Heart left ventricle (tissue), 16 donors: ENCODE data around the gene KIF13A. TPM values are rescaled to one million over a fixed set of nuclear protein-coding genes. Genes with fewer than 3 reads are reported as not detected.
"Not testable (repeated sequence)": the region's sequence is repeated elsewhere in the genome, so short reads cannot be mapped to it uniquely, and the experiment has no call there.

Experiments
- ATAC-seq, 4 donors: fragments of 200-7000 bp; cut with Tn5 transposase; one replicate each; pipeline ENCODE4 v1.9.1; 2020 to 2022; ENCODE audit warnings: moderate library complexity in 4 of 4, mild to moderate bottlenecking in 3 of 4, moderate number of reproducible peaks in 1 of 4
- DNase-seq, 5 donors: peaks; one replicate each; pipeline ENCODE4 v3.0.0-alpha.2; 2020
- H3K27ac ChIP-seq, 12 donors: fragments of 200-600 bp; sonication (generic) in 4 of 12; one replicate each; pipeline versions ENCODE4 v1.5.0 to v1.8.0; 2016 to 2022; ENCODE audit warnings: mild to moderate bottlenecking in 2 of 12
- H3K27me3 ChIP-seq, 9 donors: fragments of 200-600 bp; sonication (generic) in 2 of 9; one replicate each; pipeline versions ENCODE4 v1.5.1 to v1.8.0; 2016 to 2022; ENCODE audit warnings: mild to moderate bottlenecking in 3 of 9
- H3K36me3 ChIP-seq, 9 donors: fragments of 200-600 bp; sonication (generic) in 2 of 9; one replicate each; pipeline versions ENCODE4 v1.5.0 to v1.8.0; 2018 to 2022; ENCODE audit warnings: mild to moderate bottlenecking in 2 of 9
- H3K4me1 ChIP-seq, 12 donors: fragments of 200-600 bp; sonication (generic) in 4 of 12; one replicate each; pipeline versions ENCODE4 v1.5.0 to v1.8.0; 2016 to 2022; ENCODE audit warnings: mild to moderate bottlenecking in 3 of 12
- H3K4me3 ChIP-seq, 12 donors: fragments of 200-600 bp; sonication (generic) in 4 of 12; one replicate each; pipeline versions ENCODE4 v1.5.0 to v1.8.0; 2017 to 2022; ENCODE audit warnings: mild to moderate bottlenecking in 9 of 12, moderate library complexity in 4 of 12
- H3K9me3 ChIP-seq, 12 donors: fragments of 200-600 bp; sonication (generic) in 4 of 12; one replicate each; pipeline versions ENCODE4 v1.5.0 to v1.8.0; 2016 to 2022; ENCODE audit warnings: mild to moderate bottlenecking in 1 of 12
- POLR2A ChIP-seq, 2 donors: fragments of 450-650 bp; IDR thresholded peaks; one replicate each; pipeline ENCODE4 v1.6.1; 2017; ENCODE audit warnings: antibody characterized with exemption in 2 of 2, mild to moderate bottlenecking in 2 of 2, moderate library complexity in 2 of 2
- WGBS, 4 donors: extraction: QIAGEN DNeasy Blood & Tissue Kit in 2 of 4; methylation state at CpG; one replicate each; pipeline versions ENCODE4 v1.1.5 to v1.1.7; 2013 to 2018; 5-methylcytosine and 5-hydroxymethylcytosine counted together
- intact Hi-C, 10 donors: fragments of 100-400 bp; cut with DNase I; formaldehyde crosslinking; loops; one replicate each; pipeline versions ENCODE4 v1.11.1 to v1.14.2; 2022
- polyA plus RNA-seq, 2 donors: library from polyadenylated mRNA; stranded (reverse); fragments of 200-250 nt; gene quantifications; one replicate each; pipeline ENCODE4 v1.2.3, GENCODE V29; 2013
- total RNA-seq, 9 donors: library from RNA; depleted of rRNA in 2 of 9; stranded (reverse); fragments of >200 nt in 2 of 9; fragmentation: NEBNext Ultra II Directional in 3 of 9; extraction: Animal tissue kit (Norgen Biotek cat#: 25700) in 3 of 9; gene quantifications; one replicate each; pipeline versions ENCODE4 v1.1.0 to v1.2.4, GENCODE V29; 2016 to 2023
- TF ChIP-seq, protein P1 (sequence below), 12 donors: fragments of 200-600 bp; sonication (generic) in 4 of 12; IDR thresholded peaks; one replicate each; pipeline versions ENCODE4 v1.5.0 to v1.8.0; 2018 to 2022; ENCODE audit warnings: antibody characterized with exemption in 12 of 12, mild to moderate bottlenecking in 5 of 12
- donor health status: ischemic (EF 13 %, LVEDD 7.1; RV severe dilation, severe dysfunction).
- donor health status: healthy with polysubstance abuse.
- donor health status: DM: no; HTN: yes; CAD: no.
- donor health status: DM: no; HTN: no; CAD: no.
- donor health status: ischemic (EF 25% LVEDD 6.9; RV normal size, moderate dysfunction).
- donor health status: ischemic (EF 25% LVEDD 5.7; RV mildly dilated, moderate dysfunction).
- donor health status: healthy.
- donor health status: DM: yes; HTN: yes; CAD: no.
- donor health status: ischemic (EF 35%, LVEDD 5.7; RV mildly dilated, moderate dysfunction).
- donor health status: nonischemic (EF 11% LVEDD 7.7; RV severe dilation, severe dysfunction).
- donor health status: DM: yes; HTN: yes; CAD: no.
- donor health status: PGD.
- donor health status: ischemic (EF 29% LVEDD 5.4; RV normal size, mild dysfunction).
- donor health status: nonischemic (EF 23%, LVEDD 6.1; RV moderate dilation, normal function).

Gene KIF13A
- total and polyA plus RNA-seq, 11 donors: 17.1 to 148 (median 72.2) TPM

- 54 to 69% (median 59%) methylated on average over 7 to 8 of the region's 8 CpGs for WGBS, 4 donors
- no peak overlapping the region for H3K4me3 ChIP-seq
- H3K27me3 ChIP-seq: no peaks in the 10 kb centered on the region
- no peak overlapping the region for H3K27ac ChIP-seq
- H3K9me3 ChIP-seq: peaks cover 0 to 28% (median 24%) of the 10 kb centered on the region in 12 donors
- intact Hi-C loops: no loop called here
- DNase-seq (no peak), ATAC-seq (peak in 1 of 4 donors; percentile 31)
- no peaks in the 10 kb centered on the region for H3K36me3 ChIP-seq
- TF ChIP-seq, protein P1, sequence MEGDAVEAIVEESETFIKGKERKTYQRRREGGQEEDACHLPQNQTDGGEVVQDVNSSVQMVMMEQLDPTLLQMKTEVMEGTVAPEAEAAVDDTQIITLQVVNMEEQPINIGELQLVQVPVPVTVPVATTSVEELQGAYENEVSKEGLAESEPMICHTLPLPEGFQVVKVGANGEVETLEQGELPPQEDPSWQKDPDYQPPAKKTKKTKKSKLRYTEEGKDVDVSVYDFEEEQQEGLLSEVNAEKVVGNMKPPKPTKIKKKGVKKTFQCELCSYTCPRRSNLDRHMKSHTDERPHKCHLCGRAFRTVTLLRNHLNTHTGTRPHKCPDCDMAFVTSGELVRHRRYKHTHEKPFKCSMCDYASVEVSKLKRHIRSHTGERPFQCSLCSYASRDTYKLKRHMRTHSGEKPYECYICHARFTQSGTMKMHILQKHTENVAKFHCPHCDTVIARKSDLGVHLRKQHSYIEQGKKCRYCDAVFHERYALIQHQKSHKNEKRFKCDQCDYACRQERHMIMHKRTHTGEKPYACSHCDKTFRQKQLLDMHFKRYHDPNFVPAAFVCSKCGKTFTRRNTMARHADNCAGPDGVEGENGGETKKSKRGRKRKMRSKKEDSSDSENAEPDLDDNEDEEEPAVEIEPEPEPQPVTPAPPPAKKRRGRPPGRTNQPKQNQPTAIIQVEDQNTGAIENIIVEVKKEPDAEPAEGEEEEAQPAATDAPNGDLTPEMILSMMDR (IDR thresholded peaks at IDR 0.05): no peak
- TF ChIP-seq POLR2A (IDR thresholded peaks at IDR 0.05): no peak
- peaks cover 0 to 9% (median 0%) of the 10 kb centered on the region in 12 donors for H3K4me1 ChIP-seq
Observed at GRCh38 chr6:17741507-17741906, 245.9 kb downstream of the KIF13A start.

GRCh38 chr6:17740559-17741220 is 246.7 kb downstream of the KIF13A start:
- ATAC-seq: no peak
- 39 to 64% (median 49%) methylated on average over 5 of the region's 5 CpGs for WGBS, 4 donors

GRCh38 chr6:17737704-17738252 is 249.7 kb downstream of the KIF13A start:
- WGBS, 4 donors: 88 to 92% (median 90%) methylated on average over 1 of the region's 1 CpG
- no peak overlapping the region for H3K27ac ChIP-seq
- ATAC-seq: no peak

More at GRCh38 chr6:17740559-17741220, 246.7 kb downstream of the KIF13A start:
- Histone ChIP-seq H3K27me3 (no peaks in the 10 kb centered on the region), H3K4me1 (peaks cover 0 to 9% (median 0%) of the 10 kb centered on the region in 12 donors), H3K4me3 (no peak overlapping the region), H3K27ac (no peak overlapping the region), H3K9me3 (peaks cover 0 to 28% (median 24%) of the 10 kb centered on the region in 12 donors), H3K36me3 (no peaks in the 10 kb centered on the region)
- TF ChIP-seq POLR2A (IDR thresholded peaks at IDR 0.05): no peak
- TF ChIP-seq, protein P1 (IDR thresholded peaks at IDR 0.05): no peak
- no peak for DNase-seq
- intact Hi-C loops: no loop called here

DNA sequence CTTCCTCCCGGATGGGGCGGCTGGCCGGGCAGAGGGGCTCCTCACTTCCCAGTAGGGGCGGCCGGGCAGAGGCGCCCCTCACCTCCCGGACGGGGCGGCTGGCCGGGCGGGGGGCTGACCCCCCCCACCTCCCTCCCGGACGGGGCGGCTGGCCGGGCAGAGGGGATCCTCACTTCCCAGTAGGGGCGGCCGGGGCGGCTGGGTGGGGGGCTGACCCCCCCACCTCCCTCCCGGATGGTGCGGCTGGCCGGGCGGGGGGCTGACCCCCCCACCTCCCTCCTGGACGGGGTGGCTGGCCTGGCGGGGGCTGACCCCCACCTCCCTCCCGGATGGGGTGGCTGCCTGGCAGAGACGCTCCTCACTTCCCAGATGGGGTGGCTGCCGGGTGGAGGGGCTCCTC is 252.1 kb downstream of the KIF13A start:
- H3K36me3 ChIP-seq, H3K4me3 ChIP-seq, ATAC-seq, intact Hi-C loops, H3K27me3 ChIP-seq, H3K4me1 ChIP-seq, DNase-seq, H3K27ac ChIP-seq: not testable (repeated sequence)
- peaks cover 0 to 28% (median 24%) of the 10 kb centered on the region in 12 donors for H3K9me3 ChIP-seq
- WGBS, 4 donors: 95 to 100% (median 96%) methylated on average over 3 to 24 of the region's 27 CpGs; no CpG with 5 or more reads in 1 of the 4 donors

More at GRCh38 chr6:17737704-17738252, 249.7 kb downstream of the KIF13A start:
- no peak overlapping the region for H3K4me3 ChIP-seq
- H3K4me1 ChIP-seq: peaks cover 0 to 9% (median 0%) of the 10 kb centered on the region in 12 donors
- intact Hi-C loops: no loop called here
- no peaks in the 10 kb centered on the region for H3K27me3 ChIP-seq
- no peaks in the 10 kb centered on the region for H3K36me3 ChIP-seq
- peaks cover 0 to 28% (median 24%) of the 10 kb centered on the region in 12 donors for H3K9me3 ChIP-seq
- no peak for DNase-seq
- TF ChIP-seq POLR2A (IDR thresholded peaks at IDR 0.05): no peak
- TF ChIP-seq, protein P1 (IDR thresholded peaks at IDR 0.05): no peak
